NT2/D1 (cell line): ENCODE data around the gene RNFT2.
"Not testable (repeated sequence)": the region's sequence is repeated elsewhere in the genome, so short reads cannot be mapped to it uniquely, and the experiment has no call there.

Experiments
- DNase-seq: peaks from one replicate; pipeline ENCODE4 v3.0.0-alpha.2; 2011; ENCODE audit warnings: low read depth, low spot score
- H3K27me3 ChIP-seq: 2 replicates; pipeline ENCODE4 v1.6.0; 2011; ENCODE audit warnings: mild to moderate bottlenecking; ENCODE audit not compliant: insufficient read length, insufficient read depth
- H3K36me3 ChIP-seq: 2 replicates; pipeline ENCODE4 v1.6.1; 2011; ENCODE audit warnings: mild to moderate bottlenecking, low read length, mixed read lengths; ENCODE audit not compliant: insufficient read depth, insufficient read length
- H3K4me1 ChIP-seq: 2 replicates; pipeline ENCODE4 v1.5.1; 2011; ENCODE audit not compliant: insufficient read depth, insufficient read length
- H3K4me3 ChIP-seq: 2 replicates; pipeline ENCODE4 v1.5.1; 2011; ENCODE audit warnings: low read depth; ENCODE audit not compliant: insufficient read length
- H3K9ac ChIP-seq: 2 replicates; pipeline ENCODE4 v1.6.0; 2011; ENCODE audit warnings: low read depth; ENCODE audit not compliant: insufficient read length
- H3K9me3 ChIP-seq: 2 replicates; pipeline ENCODE4 v1.5.1; 2011; ENCODE audit warnings: mild to moderate bottlenecking, low read length; ENCODE audit not compliant: insufficient read depth
- SUZ12 ChIP-seq: IDR thresholded peaks from 2 replicates; pipeline ENCODE4 v1.6.1; 2011; ENCODE audit not compliant: insufficient read length, insufficient read depth; ENCODE audit errors: extremely low read depth
- YY1 ChIP-seq: IDR thresholded peaks from 2 replicates; pipeline ENCODE4 v1.6.1; 2011; ENCODE audit not compliant: insufficient read length, insufficient read depth
- ZNF274 ChIP-seq: IDR thresholded peaks from 2 replicates; pipeline ENCODE4 v1.6.1; 2011; ENCODE audit warnings: mild to moderate bottlenecking, low read depth, low read length

The RNFT2 gene

GRCh38 chr12:116783525-116784237 is 45.6 kb downstream of the RNFT2 start:
- TF ChIP-seq SUZ12 = no peak
- TF ChIP-seq ZNF274 = no peak
- TF ChIP-seq YY1 = no peak
- Histone ChIP-seq H3K27me3 (no peaks in the 10 kb centered on the region), H3K4me1 (no peaks in the 10 kb centered on the region), H3K9ac (no peak overlapping the region), H3K9me3 (no peaks in the 10 kb centered on the region), H3K36me3 (peaks cover 9% of the 10 kb centered on the region), H3K4me3 (no peak overlapping the region)
- no peak for DNase-seq

- Histone ChIP-seq H3K4me1 (no peaks in the 10 kb centered on the region), H3K4me3 (no peak overlapping the region), H3K9ac (no peak overlapping the region), H3K9me3 (no peaks in the 10 kb centered on the region), H3K36me3 (peaks cover 9% of the 10 kb centered on the region), H3K27me3 (no peaks in the 10 kb centered on the region)
- DNase-seq = no peak
- TF ChIP-seq ZNF274 (no peak), SUZ12 (no peak), YY1 (no peak)
Measured at GRCh38 chr12:116784238-116784612, 46.1 kb downstream of the RNFT2 start.

- not testable (repeated sequence) for DNase-seq, H3K4me3 ChIP-seq, H3K27me3 ChIP-seq, H3K9ac ChIP-seq, H3K9me3 ChIP-seq, H3K36me3 ChIP-seq, H3K4me1 ChIP-seq
Measured at GRCh38 chr12:116789562-116789961, 51.4 kb downstream of the RNFT2 start.

GRCh38 chr12:116790066-116790465 is 52.0 kb downstream of the RNFT2 start:
- no peaks in the 10 kb centered on the region for H3K4me1 ChIP-seq
- no peaks in the 10 kb centered on the region for H3K9me3 ChIP-seq
- DNase-seq = no peak
- no peak overlapping the region for H3K4me3 ChIP-seq
- H3K36me3 ChIP-seq = no peaks in the 10 kb centered on the region
- TF ChIP-seq YY1 (no peak), SUZ12 (no peak), ZNF274 (no peak)
- no peak overlapping the region for H3K9ac ChIP-seq
- no peaks in the 10 kb centered on the region for H3K27me3 ChIP-seq

- Histone ChIP-seq H3K36me3 (no peaks in the 10 kb centered on the region), H3K4me3 (no peak overlapping the region), H3K9ac (no peak overlapping the region), H3K27me3 (no peaks in the 10 kb centered on the region), H3K4me1 (no peaks in the 10 kb centered on the region), H3K9me3 (no peaks in the 10 kb centered on the region)
- TF ChIP-seq YY1 = no peak
- no peak for TF ChIP-seq SUZ12
- TF ChIP-seq ZNF274 = no peak
- DNase-seq = no peak
Measured at GRCh38 chr12:116792403-116792802, 54.3 kb downstream of the RNFT2 start.

GRCh38 chr12:116794725-116795124 is 56.6 kb downstream of the RNFT2 start:
- Histone ChIP-seq H3K4me1 (no peaks in the 10 kb centered on the region), H3K4me3 (no peak overlapping the region), H3K27me3 (no peaks in the 10 kb centered on the region), H3K9ac (no peak overlapping the region), H3K36me3 (no peaks in the 10 kb centered on the region), H3K9me3 (peaks cover 3% of the 10 kb centered on the region; the same call in 1 of the 2 replicates)
- TF ChIP-seq ZNF274 = no peak
- no peak for TF ChIP-seq YY1
- no peak for TF ChIP-seq SUZ12
- no peak for DNase-seq

- TF ChIP-seq ZNF274 = no peak
- TF ChIP-seq YY1 = no peak
- TF ChIP-seq SUZ12 = no peak
- Histone ChIP-seq H3K4me3 (no peak overlapping the region), H3K27me3 (no peaks in the 10 kb centered on the region), H3K9me3 (peaks cover 6% of the 10 kb centered on the region; the same call in 1 of the 2 replicates), H3K9ac (no peak overlapping the region), H3K4me1 (no peaks in the 10 kb centered on the region), H3K36me3 (no peaks in the 10 kb centered on the region)
- DNase-seq = no peak
Measured at GRCh38 chr12:116797885-116798284, 59.8 kb downstream of the RNFT2 start.

GRCh38 chr12:116798719-116799118 is 60.6 kb downstream of the RNFT2 start:
- H3K4me3 ChIP-seq = no peak overlapping the region
- no peak for TF ChIP-seq YY1
- H3K4me1 ChIP-seq = no peaks in the 10 kb centered on the region
- no peak overlapping the region for H3K9ac ChIP-seq
- no peak for DNase-seq
- H3K9me3 ChIP-seq = peaks cover 6% of the 10 kb centered on the region; the same call in 1 of the 2 replicates
- H3K36me3 ChIP-seq = no peaks in the 10 kb centered on the region
- H3K27me3 ChIP-seq = no peaks in the 10 kb centered on the region
